K562 (cell line): ENCODE data around the gene TMEM33. TPM values are rescaled to one million over a fixed set of nuclear protein-coding genes. Genes with fewer than 3 reads are reported as not detected.
A peak's percentile ranks its signal among the peaks of the same experiment; 100 is the strongest.

Experiments
- MECOM ChIP-seq: fragments of 250-450 bp; sonication (Bioruptor Pico); IDR thresholded peaks from 2 replicates; pipeline ENCODE4 v1.8.0; 2022; ENCODE audit warnings: inconsistent platforms
- PHB2 ChIP-seq: fragments of 450-650 bp; IDR thresholded peaks from 2 replicates; pipeline ENCODE4 v1.6.1; 2017; ENCODE audit warnings: low read depth
- ZNF431 ChIP-seq: sonication (generic); formaldehyde crosslinking; IDR thresholded peaks from 2 replicates; pipeline ENCODE4 v1.8.0; 2022; ENCODE audit warnings: mild to moderate bottlenecking, missing genetic modification reagents
- polyA plus RNA-seq, 8 experiments: library from polyadenylated mRNA; depleted of rRNA in 4 of 8; stranded (reverse) in 5 of 8; unstranded in 3 of 8; fragments of >200 nt; fragmentation: Nextera tagmentation in 2 of 8; fragmentation: Illumina TruSeq in 1 of 8; extraction: Ambion mirVana in 2 of 8; extraction: Trizol in 1 of 8; gene quantifications; 2 replicates each; pipeline versions ENCODE4 v1.2.1 to v1.2.3, GENCODE V29; 2011 to 2014; ENCODE audit warnings: inconsistent platforms in 1 of 8, missing spikeins in 1 of 8
- total RNA-seq, 7 experiments: library from RNA; depleted of rRNA in 6 of 7; stranded (reverse); fragments of >200 nt in 6 of 7; fragmentation: Illumina TruSeq in 2 of 7; extraction: Trizol in 2 of 7; gene quantifications; 2 replicates each; pipeline versions ENCODE4 v1.2.1 to v1.2.3, GENCODE V29; 2011 to 2021; ENCODE audit warnings: low replicate concordance in 1 of 7
- TF ChIP-seq, protein P1 (sequence below): fragments of 250-450 bp; sonication (Bioruptor Pico); IDR thresholded peaks from 2 replicates; pipeline ENCODE4 v1.8.0; 2022; ENCODE audit warnings: moderate library complexity, mild to moderate bottlenecking, inconsistent platforms
- TF ChIP-seq, protein P2 (sequence below): sonication (generic); formaldehyde crosslinking; IDR thresholded peaks from 2 replicates; pipeline ENCODE4 v1.8.0; 2023; ENCODE audit warnings: mild to moderate bottlenecking, missing genetic modification reagents

Gene TMEM33
- total and polyA plus RNA-seq, 9 of the 15 experiments (the other 6 are each of a cell fraction or from before 2014, with no cell fraction given), result 16.8 to 85.9 (median 67.9) TPM

DNA sequence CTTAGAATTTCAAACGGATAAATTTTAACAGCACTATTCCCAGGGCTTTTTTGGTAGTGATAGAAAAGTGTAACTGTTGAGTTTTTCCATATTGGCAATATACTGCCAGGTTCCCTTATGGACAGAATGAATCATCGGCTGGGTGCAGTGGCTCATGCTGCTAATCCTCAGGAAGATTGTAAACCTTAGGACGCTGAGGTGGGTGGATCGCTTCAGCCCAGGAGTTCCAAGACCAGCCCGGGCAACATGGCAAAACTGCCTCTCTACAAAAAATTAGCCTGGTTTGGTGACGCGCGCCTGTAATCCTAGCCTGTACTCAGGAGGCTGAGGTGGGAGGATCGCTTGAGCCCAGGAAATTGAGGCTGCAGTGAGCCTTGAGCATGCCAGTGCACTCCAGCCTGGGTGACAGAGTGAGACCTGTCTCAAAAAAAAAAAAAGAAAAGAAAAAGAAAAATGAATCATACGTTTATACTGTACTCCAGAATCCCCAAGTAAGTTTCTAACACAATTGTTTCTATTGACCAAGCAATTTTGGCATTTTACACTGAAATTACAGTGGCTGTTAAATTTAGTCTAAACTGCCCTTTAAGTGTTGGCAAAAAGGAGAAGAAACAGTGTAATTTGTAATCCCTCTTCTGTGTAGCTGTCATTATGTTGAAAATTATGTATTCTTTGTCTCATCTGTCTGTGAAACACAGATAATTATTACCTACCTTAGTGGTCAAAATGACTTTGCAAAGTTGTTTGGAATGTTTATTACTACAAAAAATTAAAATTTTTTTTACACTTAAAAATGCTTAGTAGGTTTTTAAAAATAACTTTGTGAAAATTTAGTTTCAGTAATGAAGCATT lies 56.9 kb downstream of the TMEM33 start (continued):
- TF ChIP-seq, protein P1, sequence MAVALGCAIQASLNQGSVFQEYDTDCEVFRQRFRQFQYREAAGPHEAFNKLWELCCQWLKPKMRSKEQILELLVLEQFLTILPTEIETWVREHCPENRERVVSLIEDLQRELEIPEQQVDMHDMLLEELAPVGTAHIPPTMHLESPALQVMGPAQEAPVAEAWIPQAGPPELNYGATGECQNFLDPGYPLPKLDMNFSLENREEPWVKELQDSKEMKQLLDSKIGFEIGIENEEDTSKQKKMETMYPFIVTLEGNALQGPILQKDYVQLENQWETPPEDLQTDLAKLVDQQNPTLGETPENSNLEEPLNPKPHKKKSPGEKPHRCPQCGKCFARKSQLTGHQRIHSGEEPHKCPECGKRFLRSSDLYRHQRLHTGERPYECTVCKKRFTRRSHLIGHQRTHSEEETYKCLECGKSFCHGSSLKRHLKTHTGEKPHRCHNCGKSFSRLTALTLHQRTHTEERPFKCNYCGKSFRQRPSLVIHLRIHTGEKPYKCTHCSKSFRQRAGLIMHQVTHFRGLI (CRISPR knock-in tag), result no peak
- TF ChIP-seq PHB2, result peak; percentile 17; the same call in 1 of the 2 replicates
- 0 out of 2 replicates have a peak, but pooled peaks have one; percentile 35 for TF ChIP-seq MECOM (CRISPR knock-in tag)
- no peak for TF ChIP-seq ZNF431
- TF ChIP-seq, protein P2, sequence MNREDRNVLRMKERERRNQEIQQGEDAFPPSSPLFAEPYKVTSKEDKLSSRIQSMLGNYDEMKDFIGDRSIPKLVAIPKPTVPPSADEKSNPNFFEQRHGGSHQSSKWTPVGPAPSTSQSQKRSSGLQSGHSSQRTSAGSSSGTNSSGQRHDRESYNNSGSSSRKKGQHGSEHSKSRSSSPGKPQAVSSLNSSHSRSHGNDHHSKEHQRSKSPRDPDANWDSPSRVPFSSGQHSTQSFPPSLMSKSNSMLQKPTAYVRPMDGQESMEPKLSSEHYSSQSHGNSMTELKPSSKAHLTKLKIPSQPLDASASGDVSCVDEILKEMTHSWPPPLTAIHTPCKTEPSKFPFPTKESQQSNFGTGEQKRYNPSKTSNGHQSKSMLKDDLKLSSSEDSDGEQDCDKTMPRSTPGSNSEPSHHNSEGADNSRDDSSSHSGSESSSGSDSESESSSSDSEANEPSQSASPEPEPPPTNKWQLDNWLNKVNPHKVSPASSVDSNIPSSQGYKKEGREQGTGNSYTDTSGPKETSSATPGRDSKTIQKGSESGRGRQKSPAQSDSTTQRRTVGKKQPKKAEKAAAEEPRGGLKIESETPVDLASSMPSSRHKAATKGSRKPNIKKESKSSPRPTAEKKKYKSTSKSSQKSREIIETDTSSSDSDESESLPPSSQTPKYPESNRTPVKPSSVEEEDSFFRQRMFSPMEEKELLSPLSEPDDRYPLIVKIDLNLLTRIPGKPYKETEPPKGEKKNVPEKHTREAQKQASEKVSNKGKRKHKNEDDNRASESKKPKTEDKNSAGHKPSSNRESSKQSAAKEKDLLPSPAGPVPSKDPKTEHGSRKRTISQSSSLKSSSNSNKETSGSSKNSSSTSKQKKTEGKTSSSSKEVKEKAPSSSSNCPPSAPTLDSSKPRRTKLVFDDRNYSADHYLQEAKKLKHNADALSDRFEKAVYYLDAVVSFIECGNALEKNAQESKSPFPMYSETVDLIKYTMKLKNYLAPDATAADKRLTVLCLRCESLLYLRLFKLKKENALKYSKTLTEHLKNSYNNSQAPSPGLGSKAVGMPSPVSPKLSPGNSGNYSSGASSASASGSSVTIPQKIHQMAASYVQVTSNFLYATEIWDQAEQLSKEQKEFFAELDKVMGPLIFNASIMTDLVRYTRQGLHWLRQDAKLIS (CRISPR knock-in tag), result 0 out of 2 replicates have a peak, but pooled peaks have one; percentile 28
